IPS DF 19.7 (cell line): ENCODE results near the gene MOK.
"Not testable (repeated sequence)": the region's sequence is repeated elsewhere in the genome, so short reads cannot be mapped to it uniquely, and the experiment has no call there.

Experiments
- DNase-seq: peaks from one replicate; pipeline ENCODE4 v3.0.0-alpha.2; 2013; ENCODE audit warnings: low read depth, low spot score

The MOK gene

GRCh38 chr14:102321456-102322422 lies 16.8 kb upstream of the MOK start:
- DNase-seq, result no peak

GRCh38 chr14:102320671-102321455 lies 15.9 kb upstream of the MOK start:
- DNase-seq, result no peak

- DNase-seq, result no peak
Observed at GRCh38 chr14:102320033-102320660, 15.2 kb upstream of the MOK start.

- DNase-seq, result no peak
Observed at GRCh38 chr14:102319351-102320032, 14.5 kb upstream of the MOK start, which contains the start of gene ZNF839. Gene ZNF839, plus strand, starts transcription at chr14:102319746. Its CDS starts 20 bp downstream, at chr14:102319766.

GRCh38 chr14:102318781-102319276 lies 13.9 kb upstream of the MOK start:
- no peak for DNase-seq

- no peak for DNase-seq
Observed at GRCh38 chr14:102317564-102318248, 12.7 kb upstream of the MOK start.

GRCh38 chr14:102316743-102317563 lies 12.0 kb upstream of the MOK start:
- DNase-seq, result peak; percentile 79

GRCh38 chr14:102316338-102316742 lies 11.4 kb upstream of the MOK start:
- no peak for DNase-seq

- no peak for DNase-seq
Observed at GRCh38 chr14:102315121-102315520, 10.2 kb upstream of the MOK start.

- no peak for DNase-seq
Observed at GRCh38 chr14:102314242-102315011, 9.5 kb upstream of the MOK start.

GRCh38 chr14:102303664-102304063 lies 1.3 kb downstream of the MOK start:
- no peak for DNase-seq

GRCh38 chr14:102298303-102299070 lies 6.5 kb downstream of the MOK start:
- DNase-seq, result not testable (repeated sequence)

GRCh38 chr14:102297436-102298170 lies 7.4 kb downstream of the MOK start:
- no peak for DNase-seq

GRCh38 chr14:102295270-102295669 lies 9.7 kb downstream of the MOK start:
- DNase-seq, result no peak

GRCh38 chr14:102293781-102294180 lies 11.2 kb downstream of the MOK start:
- DNase-seq, result no peak

GRCh38 chr14:102292441-102292840 lies 12.5 kb downstream of the MOK start:
- DNase-seq, result no peak

- no peak for DNase-seq
Observed at GRCh38 chr14:102288139-102288538, 16.8 kb downstream of the MOK start.
